Panc1 (cell line): ENCODE measurements around the gene QRICH1.

Experiments
- POLR2AphosphoS5 ChIP-seq: IDR thresholded peaks from 2 replicates; pipeline ENCODE4 v1.6.1; 2012; ENCODE audit warnings: mild to moderate bottlenecking, low read depth, low read length, moderate library complexity
- TF ChIP-seq, protein P1 (sequence below): fragments of 450-650 bp; IDR thresholded peaks from 2 replicates; pipeline ENCODE4 v1.5.1; 2017; ENCODE audit warnings: mild to moderate bottlenecking
- TF ChIP-seq, protein P2 (sequence below), 2 experiments: IDR thresholded peaks; 2 replicates each; pipeline ENCODE4 v1.6.1; 2011 to 2012; ENCODE audit warnings: low read depth in 2 of 2, control low read depth in 1 of 2, low read length in 1 of 2, mild to moderate bottlenecking in 1 of 2, moderate library complexity in 1 of 2; ENCODE audit not compliant: insufficient read depth in 1 of 2

DNA sequence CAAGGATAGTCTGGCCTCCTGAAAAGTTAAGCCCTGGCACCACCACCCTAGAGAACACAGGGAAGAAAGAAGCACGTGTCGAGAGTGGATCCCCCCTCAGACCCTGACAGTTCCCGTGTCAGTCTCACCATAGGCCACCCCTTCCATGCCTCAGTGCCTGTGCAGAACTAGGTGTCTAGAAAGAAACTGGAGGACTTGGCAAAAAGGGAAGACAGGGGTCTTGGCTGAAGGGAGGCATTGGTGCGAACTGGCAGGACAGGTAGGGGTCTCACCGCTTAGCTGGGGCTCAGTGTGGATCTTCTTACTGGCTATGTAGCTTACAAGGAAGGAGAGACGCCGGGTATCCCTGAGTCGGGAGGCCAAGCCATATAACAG lies 10.2 kb upstream of the QRICH1 start:
- TF ChIP-seq, protein P1, sequence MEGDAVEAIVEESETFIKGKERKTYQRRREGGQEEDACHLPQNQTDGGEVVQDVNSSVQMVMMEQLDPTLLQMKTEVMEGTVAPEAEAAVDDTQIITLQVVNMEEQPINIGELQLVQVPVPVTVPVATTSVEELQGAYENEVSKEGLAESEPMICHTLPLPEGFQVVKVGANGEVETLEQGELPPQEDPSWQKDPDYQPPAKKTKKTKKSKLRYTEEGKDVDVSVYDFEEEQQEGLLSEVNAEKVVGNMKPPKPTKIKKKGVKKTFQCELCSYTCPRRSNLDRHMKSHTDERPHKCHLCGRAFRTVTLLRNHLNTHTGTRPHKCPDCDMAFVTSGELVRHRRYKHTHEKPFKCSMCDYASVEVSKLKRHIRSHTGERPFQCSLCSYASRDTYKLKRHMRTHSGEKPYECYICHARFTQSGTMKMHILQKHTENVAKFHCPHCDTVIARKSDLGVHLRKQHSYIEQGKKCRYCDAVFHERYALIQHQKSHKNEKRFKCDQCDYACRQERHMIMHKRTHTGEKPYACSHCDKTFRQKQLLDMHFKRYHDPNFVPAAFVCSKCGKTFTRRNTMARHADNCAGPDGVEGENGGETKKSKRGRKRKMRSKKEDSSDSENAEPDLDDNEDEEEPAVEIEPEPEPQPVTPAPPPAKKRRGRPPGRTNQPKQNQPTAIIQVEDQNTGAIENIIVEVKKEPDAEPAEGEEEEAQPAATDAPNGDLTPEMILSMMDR, result no peak
- TF ChIP-seq POLR2AphosphoS5, result no peak
- TF ChIP-seq, protein P2, sequence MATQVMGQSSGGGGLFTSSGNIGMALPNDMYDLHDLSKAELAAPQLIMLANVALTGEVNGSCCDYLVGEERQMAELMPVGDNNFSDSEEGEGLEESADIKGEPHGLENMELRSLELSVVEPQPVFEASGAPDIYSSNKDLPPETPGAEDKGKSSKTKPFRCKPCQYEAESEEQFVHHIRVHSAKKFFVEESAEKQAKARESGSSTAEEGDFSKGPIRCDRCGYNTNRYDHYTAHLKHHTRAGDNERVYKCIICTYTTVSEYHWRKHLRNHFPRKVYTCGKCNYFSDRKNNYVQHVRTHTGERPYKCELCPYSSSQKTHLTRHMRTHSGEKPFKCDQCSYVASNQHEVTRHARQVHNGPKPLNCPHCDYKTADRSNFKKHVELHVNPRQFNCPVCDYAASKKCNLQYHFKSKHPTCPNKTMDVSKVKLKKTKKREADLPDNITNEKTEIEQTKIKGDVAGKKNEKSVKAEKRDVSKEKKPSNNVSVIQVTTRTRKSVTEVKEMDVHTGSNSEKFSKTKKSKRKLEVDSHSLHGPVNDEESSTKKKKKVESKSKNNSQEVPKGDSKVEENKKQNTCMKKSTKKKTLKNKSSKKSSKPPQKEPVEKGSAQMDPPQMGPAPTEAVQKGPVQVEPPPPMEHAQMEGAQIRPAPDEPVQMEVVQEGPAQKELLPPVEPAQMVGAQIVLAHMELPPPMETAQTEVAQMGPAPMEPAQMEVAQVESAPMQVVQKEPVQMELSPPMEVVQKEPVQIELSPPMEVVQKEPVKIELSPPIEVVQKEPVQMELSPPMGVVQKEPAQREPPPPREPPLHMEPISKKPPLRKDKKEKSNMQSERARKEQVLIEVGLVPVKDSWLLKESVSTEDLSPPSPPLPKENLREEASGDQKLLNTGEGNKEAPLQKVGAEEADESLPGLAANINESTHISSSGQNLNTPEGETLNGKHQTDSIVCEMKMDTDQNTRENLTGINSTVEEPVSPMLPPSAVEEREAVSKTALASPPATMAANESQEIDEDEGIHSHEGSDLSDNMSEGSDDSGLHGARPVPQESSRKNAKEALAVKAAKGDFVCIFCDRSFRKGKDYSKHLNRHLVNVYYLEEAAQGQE (IDR thresholded peaks at IDR 0.05; ENCODE audit: insufficient read depth in 1 of 2, low read depth in 2 of 2, low read length in 1 of 2), result no peak
